ENCODE data around the gene BBLN.
"Not testable (repeated sequence)": the region's sequence is repeated elsewhere in the genome, so short reads cannot be mapped to it uniquely, and the experiment has no call there.

Gene BBLN

DNA sequence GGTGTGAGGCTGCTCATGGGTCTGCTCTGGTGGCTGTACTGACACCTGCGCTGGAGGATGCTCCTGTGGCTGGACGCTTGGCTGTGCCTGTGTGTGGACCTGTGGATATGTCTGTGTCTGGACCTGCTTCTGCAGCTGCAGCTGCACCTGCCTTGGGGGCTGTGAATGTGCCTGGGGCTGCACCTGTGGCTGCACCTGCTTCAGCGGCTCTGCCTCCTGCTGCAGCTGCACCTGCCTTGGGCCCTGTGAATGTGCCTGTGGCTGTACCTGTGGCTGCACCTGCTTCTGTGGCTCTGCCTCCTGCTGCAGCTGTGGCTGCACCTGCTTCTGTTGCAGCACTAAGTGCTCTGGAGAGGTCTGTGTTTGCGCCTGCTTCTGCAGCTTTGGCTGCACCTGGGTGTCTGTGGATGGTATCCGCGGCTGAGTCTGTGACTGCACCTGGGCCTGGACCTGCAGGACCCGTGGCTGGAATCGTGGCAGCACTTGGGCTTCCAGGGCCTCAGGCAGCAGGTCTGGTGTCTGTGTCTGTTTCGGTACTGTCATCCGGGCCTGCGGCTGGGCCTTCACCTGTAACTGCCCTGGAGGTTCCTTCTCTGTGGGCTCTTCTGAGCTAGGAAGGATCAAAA lies 18.9 kb downstream of the BBLN start:
- Histone ChIP-seq H3K4me1 (no peaks in the 10 kb centered on the region), H4K20me1 (0 out of 2 replicates have a peak, but pooled peaks cover 9% of the 10 kb centered on the region), H3K9ac (no peak overlapping the region), H3K4me3 (no peak overlapping the region), H3K9me3 (peaks cover 21% of the 10 kb centered on the region), H3K27ac (no peak overlapping the region), H3K4me2 (no peak overlapping the region), H3K36me3 (peaks cover 91% of the 10 kb centered on the region), H3K27me3 (no peaks in the 10 kb centered on the region)
- TF ChIP-seq Cebpa-rat (IDR thresholded peaks at IDR 0.05), result no peak

DNA sequence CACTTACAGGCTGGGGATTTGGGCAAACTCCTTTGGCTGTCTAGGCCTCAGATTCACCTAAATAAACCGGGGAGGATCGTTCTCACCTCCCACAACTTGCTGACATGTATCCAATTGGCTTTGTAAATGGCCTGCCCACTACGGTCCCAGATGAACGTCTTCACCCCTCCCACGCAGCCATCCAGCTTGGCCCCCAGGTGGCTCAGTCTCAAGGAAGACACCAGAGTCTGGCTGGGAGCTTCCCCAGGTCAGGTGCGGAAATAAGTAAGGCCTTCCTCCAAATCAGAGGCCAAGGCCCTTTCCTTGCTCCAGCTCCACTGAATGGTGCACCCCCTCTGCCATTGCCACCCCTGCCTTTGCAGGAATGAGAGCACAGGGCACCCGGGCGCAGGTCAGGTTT lies 19.9 kb downstream of the BBLN start:
- Histone ChIP-seq H3K4me2 (no peak overlapping the region), H3K4me3 (no peak overlapping the region), H3K9me3 (peaks cover 21% of the 10 kb centered on the region), H4K20me1 (no peaks in the 10 kb centered on the region), H3K27me3 (no peaks in the 10 kb centered on the region), H3K9ac (no peak overlapping the region), H3K4me1 (no peaks in the 10 kb centered on the region), H3K27ac (no peak overlapping the region), H3K36me3 (peaks cover 91% of the 10 kb centered on the region)
- TF ChIP-seq Cebpa-rat (IDR thresholded peaks at IDR 0.05), result no peak

DNA sequence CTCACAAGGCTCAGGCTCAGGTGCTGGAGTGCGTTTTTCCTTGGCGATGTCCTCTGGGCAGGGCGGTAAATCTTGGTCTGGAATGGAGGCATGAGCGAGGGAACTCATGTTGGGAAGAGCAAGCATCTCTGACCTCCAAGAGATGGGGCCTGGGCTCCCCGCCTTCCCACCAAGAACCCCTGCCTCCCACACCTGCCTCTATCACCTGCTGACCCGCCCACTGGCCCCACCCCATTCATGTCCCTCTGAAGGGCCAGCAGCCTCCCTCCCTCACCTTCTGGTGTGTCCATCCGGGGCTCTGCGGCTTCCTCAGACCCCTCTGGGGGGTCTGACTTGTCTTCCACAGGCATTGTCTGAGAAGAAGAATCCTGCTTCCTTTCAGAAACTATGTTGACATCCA lies 20.4 kb downstream of the BBLN start:
- Histone ChIP-seq H3K9me3 (peaks cover 21% of the 10 kb centered on the region), H3K9ac (no peak overlapping the region), H3K36me3 (peaks cover 91% of the 10 kb centered on the region), H4K20me1 (no peaks in the 10 kb centered on the region), H3K27ac (no peak overlapping the region), H3K4me1 (no peaks in the 10 kb centered on the region), H3K4me3 (no peak overlapping the region), H3K27me3 (no peaks in the 10 kb centered on the region), H3K4me2 (no peak overlapping the region)
- no peak for TF ChIP-seq Cebpa-rat (IDR thresholded peaks at IDR 0.05)

DNA sequence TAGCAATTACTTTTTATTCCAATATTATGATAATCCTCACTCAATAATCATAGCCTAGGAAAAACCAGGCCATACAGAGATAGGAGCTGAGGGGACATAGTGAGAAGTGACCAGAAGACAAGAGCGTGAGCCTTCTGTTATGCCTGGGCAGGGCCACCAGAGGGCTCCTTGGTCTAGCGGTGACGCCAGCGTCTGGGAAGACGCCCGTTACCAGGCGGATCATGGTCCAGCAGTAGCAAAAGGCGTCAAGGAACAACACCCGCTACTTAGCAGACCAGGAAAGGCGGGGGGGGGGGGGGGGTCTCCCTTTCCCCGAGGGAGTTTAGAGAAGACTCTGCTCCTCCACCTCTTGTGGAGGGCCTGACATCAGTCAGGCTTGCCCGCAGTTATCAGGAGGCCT lies 21.4 kb downstream of the BBLN start:
- H3K4me2 ChIP-seq, H3K4me3 ChIP-seq, H3K27me3 ChIP-seq, H4K20me1 ChIP-seq, H3K27ac ChIP-seq, H3K9ac ChIP-seq, H3K4me1 ChIP-seq: not testable (repeated sequence)
- Histone ChIP-seq H3K9me3 (peaks cover 21% of the 10 kb centered on the region), H3K36me3 (peaks cover 91% of the 10 kb centered on the region)

DNA sequence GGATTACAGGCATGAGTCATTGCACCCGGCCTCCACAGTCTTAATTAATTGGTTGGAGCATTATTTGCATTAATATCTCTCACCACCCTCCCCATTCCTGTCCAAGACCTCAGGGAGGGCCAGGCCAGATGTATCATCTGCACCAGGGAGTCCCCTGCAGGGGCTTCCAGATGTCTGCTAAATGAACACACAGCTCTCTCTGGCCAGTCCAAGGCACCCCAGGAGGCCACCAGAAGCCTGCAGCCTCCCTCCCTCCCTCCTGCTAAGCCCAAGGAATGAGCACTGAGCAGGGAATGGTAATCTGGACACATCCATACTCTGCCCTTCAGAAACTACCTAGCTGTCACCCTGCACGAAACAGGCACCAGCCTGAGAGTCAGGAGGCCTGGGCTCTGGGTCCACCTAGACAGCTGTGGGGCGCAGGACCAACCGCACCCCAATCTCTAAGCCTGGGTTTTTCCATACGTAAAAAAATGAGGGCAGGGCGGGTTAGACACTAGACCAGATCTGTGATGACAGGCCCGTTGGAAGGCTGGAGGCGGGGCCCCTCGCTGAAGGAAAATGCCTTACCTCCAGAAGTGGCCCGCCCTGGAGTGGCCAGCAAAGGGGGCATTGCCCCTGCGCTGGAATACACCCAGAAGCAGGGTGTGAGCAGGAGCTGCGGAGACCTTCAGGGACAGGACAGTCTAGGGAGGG lies 23.0 kb downstream of the BBLN start:
- H3K4me2 ChIP-seq, result no peak overlapping the region
- no peak overlapping the region for H3K4me3 ChIP-seq
- peaks cover 85% of the 10 kb centered on the region for H3K36me3 ChIP-seq
- no peak for TF ChIP-seq Cebpa-rat (IDR thresholded peaks at IDR 0.05)
- H3K9ac ChIP-seq, result no peak overlapping the region
- no peaks in the 10 kb centered on the region for H3K4me1 ChIP-seq
- no peak overlapping the region for H3K27ac ChIP-seq
- H3K9me3 ChIP-seq, result peaks cover 21% of the 10 kb centered on the region
- no peaks in the 10 kb centered on the region for H4K20me1 ChIP-seq
- H3K27me3 ChIP-seq, result no peaks in the 10 kb centered on the region

DNA sequence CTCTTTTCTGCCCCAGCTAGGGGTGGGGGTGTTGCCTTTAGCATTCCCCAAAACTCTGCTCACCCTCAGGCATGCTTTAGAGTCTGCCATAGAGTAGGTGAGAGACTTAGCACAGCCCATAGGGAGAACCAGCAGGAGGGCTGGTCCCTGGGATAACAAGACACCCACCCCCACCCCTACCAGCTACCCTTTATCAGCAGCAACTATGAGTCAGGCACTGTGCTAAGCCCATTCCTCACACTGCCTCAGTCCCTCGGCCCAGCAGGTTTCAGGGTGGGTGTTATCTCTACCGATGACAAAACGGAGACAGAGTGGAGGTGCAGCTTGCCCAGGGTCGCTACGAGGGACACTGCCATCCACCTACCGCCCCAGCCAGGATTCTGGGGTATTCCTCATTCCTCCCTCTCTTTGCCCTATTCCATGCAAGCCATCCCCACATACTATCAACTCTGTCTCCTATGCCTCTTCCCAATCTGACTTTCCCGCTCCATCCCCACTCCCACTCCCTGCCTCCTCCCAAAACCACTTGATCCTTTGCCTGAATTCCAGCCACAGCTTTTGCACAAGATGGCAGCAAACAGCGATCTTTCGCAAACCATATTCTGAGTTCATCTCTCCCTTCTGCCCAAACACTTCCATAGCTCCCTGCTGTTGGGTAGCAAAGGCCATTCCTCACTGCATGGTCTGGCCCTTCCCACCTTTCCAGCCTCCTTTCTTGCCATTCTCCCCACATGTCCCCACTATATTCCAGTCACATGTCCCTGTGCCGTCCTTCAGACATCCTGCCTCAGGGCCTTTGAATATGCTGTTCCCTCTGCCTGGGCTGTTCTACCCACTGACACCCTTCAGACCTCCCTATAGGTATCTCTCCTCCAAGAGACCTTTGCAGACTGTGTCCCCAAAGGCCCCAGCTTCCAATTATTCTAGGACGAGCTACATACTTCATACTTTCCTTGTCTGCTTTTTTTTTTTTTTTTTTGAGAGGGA lies 26.2 kb downstream of the BBLN start:
- H3K27me3 ChIP-seq, result no peaks in the 10 kb centered on the region
- H3K4me2 ChIP-seq, result no peak overlapping the region
- no peaks in the 10 kb centered on the region for H4K20me1 ChIP-seq
- H3K9ac ChIP-seq, result no peak overlapping the region
- peaks cover 20% of the 10 kb centered on the region for H3K4me1 ChIP-seq
- no peak for TF ChIP-seq Cebpa-rat (IDR thresholded peaks at IDR 0.05)
- no peak overlapping the region for H3K27ac ChIP-seq
- no peak overlapping the region for H3K4me3 ChIP-seq
- peaks cover 76% of the 10 kb centered on the region for H3K36me3 ChIP-seq
- H3K9me3 ChIP-seq, result no peaks in the 10 kb centered on the region

DNA sequence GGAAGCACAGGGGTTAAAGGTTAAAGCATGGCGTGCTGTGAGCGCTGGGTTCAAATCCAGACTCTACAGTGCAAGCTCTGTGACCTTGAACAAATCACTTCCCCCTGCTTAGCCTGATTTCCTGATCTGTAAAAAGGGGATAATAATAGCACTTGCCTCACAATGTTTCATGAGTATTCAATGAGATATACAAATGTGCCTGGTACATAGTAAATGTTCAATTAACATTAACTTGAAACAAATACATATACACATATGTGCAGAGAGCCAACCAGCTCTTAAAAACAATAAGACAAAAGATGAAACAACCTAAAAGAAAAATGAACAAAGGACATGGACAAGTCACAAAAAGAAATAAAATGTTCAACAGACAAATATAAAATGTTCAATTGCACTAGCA lies 27.3 kb downstream of the BBLN start:
- Histone ChIP-seq H4K20me1 (no peaks in the 10 kb centered on the region), H3K27ac (no peak overlapping the region), H3K4me2 (no peak overlapping the region), H3K4me1 (peaks cover 27% of the 10 kb centered on the region), H3K36me3 (peaks cover 73% of the 10 kb centered on the region), H3K4me3 (no peak overlapping the region), H3K27me3 (no peaks in the 10 kb centered on the region), H3K9me3 (no peaks in the 10 kb centered on the region), H3K9ac (no peak overlapping the region)
- no peak for TF ChIP-seq Cebpa-rat (IDR thresholded peaks at IDR 0.05)

DNA sequence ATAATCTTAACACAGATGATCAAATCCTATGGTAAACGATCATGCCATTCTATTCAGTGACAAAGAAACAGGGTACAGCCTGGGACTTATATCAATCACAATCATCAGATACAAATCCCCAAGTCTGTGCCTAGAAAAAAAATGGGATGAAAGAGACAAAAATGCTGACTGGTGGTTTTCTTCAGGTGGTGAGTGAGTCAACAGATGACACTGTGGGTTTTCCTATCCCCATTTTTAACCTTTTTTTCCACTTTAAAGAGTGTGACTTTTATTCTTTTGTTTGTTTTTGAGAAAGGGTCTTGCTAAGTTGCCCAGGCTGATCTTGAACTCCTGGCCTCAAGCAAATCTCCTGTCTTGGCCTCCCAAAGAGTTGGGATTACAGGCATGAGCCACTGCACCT lies 28.1 kb downstream of the BBLN start:
- H3K36me3 ChIP-seq, result peaks cover 65% of the 10 kb centered on the region
- H3K4me2 ChIP-seq, result no peak overlapping the region
- H3K27me3 ChIP-seq, result no peaks in the 10 kb centered on the region
- H3K4me3 ChIP-seq, result no peak overlapping the region
- H4K20me1 ChIP-seq, result no peaks in the 10 kb centered on the region
- H3K9ac ChIP-seq, result no peak overlapping the region
- peaks cover 33% of the 10 kb centered on the region for H3K4me1 ChIP-seq
- TF ChIP-seq Cebpa-rat (IDR thresholded peaks at IDR 0.05), result no peak
- H3K27ac ChIP-seq, result no peak overlapping the region
- H3K9me3 ChIP-seq, result no peaks in the 10 kb centered on the region

DNA sequence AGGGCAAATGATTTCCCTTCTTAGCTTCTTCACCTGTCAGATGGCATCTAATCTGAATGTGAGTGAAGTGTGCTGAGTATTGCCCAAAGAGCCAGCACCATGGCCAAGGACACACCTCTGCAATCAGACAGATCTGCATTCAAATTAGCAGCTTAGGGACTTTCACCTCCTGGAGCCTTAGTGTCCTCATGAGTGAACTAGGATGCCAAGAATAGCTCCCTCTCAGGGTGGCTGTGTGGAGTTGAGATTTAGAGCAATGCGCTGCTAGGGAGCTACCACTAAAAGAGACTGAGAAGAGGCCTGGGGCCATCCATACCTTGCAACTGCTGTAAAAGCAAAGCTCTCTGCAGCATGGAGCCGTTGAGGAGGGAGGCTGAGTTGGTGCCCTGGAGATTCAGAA lies 29.9 kb downstream of the BBLN start:
- Histone ChIP-seq H3K27me3 (no peaks in the 10 kb centered on the region), H3K4me3 (peak overlapping the region; percentile 80; the same call in 1 of the 2 replicates), H3K9me3 (no peaks in the 10 kb centered on the region), H3K4me1 (peaks cover 33% of the 10 kb centered on the region), H3K27ac (peak overlapping the region; percentile 88), H4K20me1 (no peaks in the 10 kb centered on the region), H3K9ac (peak overlapping the region; percentile 92), H3K4me2 (peak overlapping the region; percentile 92), H3K36me3 (peaks cover 47% of the 10 kb centered on the region)
- TF ChIP-seq Cebpa-rat (IDR thresholded peaks at IDR 0.05), result no peak

Data from BLaER1 (cell line).